Stimulated activated CD8-positive, alpha-beta memory T cell treated with anti-CD3 and anti-CD28 coated beads, Interleukin-2, amount 100 ng/mL, for 1 hour (primary cell): ENCODE measurements around the gene MPRIP.

Experiments used
- DNase-seq, 2 donors: peaks; one replicate each; pipeline ENCODE4 v3.0.0-alpha.2; 2020; ENCODE audit warnings: low read depth in 2 of 2

MPRIP gene

GRCh38 chr17:17165666-17166308 is 123.5 kb downstream of the MPRIP start:
- DNase-seq: no peak

- DNase-seq: no peak
Observed at GRCh38 chr17:17166446-17166845, 124.2 kb downstream of the MPRIP start.

- DNase-seq: no peak
Observed at GRCh38 chr17:17167356-17167755, 125.1 kb downstream of the MPRIP start.

- DNase-seq: no peak
Observed at GRCh38 chr17:17167986-17168385, 125.7 kb downstream of the MPRIP start.

- no peak for DNase-seq
Observed at GRCh38 chr17:17168401-17168800, 126.1 kb downstream of the MPRIP start.

- DNase-seq: no peak
Observed at GRCh38 chr17:17169396-17169795, 127.1 kb downstream of the MPRIP start.

GRCh38 chr17:17170346-17170985 is 128.2 kb downstream of the MPRIP start:
- DNase-seq: no peak

GRCh38 chr17:17171186-17171585 is 128.9 kb downstream of the MPRIP start:
- DNase-seq: no peak

- no peak for DNase-seq
Observed at GRCh38 chr17:17172001-17172939, 130.0 kb downstream of the MPRIP start.

- no peak for DNase-seq
Observed at GRCh38 chr17:17172990-17173389, 130.7 kb downstream of the MPRIP start.

- no peak for DNase-seq
Observed at GRCh38 chr17:17173921-17174320, 131.7 kb downstream of the MPRIP start.

- no peak for DNase-seq
Observed at GRCh38 chr17:17175340-17175739, 133.1 kb downstream of the MPRIP start.

- DNase-seq: no peak
Observed at GRCh38 chr17:17175917-17176316, 133.7 kb downstream of the MPRIP start.

- DNase-seq: no peak
Observed at GRCh38 chr17:17176341-17176740, 134.1 kb downstream of the MPRIP start.

GRCh38 chr17:17177176-17177575 is 134.9 kb downstream of the MPRIP start:
- no peak for DNase-seq

- no peak for DNase-seq
Observed at GRCh38 chr17:17179371-17179827, 137.1 kb downstream of the MPRIP start.

GRCh38 chr17:17180141-17180603 is 137.9 kb downstream of the MPRIP start:
- DNase-seq: no peak

- DNase-seq: no peak
Observed at GRCh38 chr17:17180741-17181525, 138.7 kb downstream of the MPRIP start.

- DNase-seq: no peak
Observed at GRCh38 chr17:17181666-17182597, 139.7 kb downstream of the MPRIP start.

- DNase-seq: no peak
Observed at GRCh38 chr17:17182598-17183136, 140.4 kb downstream of the MPRIP start.
